ENCODE data around the gene DNM3. TPM values are rescaled to one million over a fixed set of nuclear protein-coding genes. Genes with fewer than 3 reads are reported as not detected.

DNM3 gene
- total RNA-seq, 1 experiment from 2014 or later = 2.7 TPM

DNA sequence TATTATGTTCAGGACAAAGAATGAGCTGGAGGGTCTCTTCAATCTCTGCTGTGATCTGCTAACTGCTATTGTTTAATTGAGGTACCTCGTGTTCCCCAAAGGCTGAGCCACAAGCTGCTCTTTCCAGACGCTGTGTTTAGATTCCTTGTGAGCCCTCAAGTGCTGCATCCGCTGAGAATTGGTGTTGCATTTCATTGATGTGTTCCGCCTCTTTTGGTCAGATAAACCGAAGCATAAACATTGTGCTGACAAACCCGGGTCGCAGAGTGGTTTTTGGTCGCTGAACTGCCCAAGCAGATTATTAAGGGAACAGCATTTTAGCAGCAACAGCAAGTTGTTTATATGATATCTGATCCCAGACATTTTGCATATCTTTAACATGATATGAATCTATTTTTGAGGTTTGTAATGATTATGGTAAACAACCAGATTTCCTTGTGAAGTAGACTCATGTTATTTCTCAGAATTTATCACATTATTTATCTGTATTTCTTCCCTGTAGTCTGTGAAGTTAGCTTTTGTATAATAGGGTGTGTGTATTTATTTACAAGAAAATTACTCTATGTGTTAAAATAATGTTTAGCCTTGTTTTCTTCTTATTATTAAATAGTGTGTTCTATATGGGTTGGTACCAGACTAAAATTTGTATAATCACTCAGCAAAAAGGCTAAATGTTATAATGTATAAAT, 362.0 kb downstream of the DNM3 start:
- no peak overlapping the region for H3K9ac ChIP-seq (ENCODE audit: extremely low read depth, insufficient read length, low read length)
- H3K4me1 ChIP-seq (ENCODE audit: insufficient read depth, low read length) = no peaks in the 10 kb centered on the region
- no peaks in the 10 kb centered on the region for H3K9me3 ChIP-seq (ENCODE audit: control insufficient read depth, low read depth, low read length)
- no peak overlapping the region for H2AFZ ChIP-seq (ENCODE audit: low read length)
- no peak for TF ChIP-seq CTCF (conservative IDR thresholded peaks at IDR 0.05)
- Mint-ChIP-seq H3K9me3 (peaks cover 14 to 15% of the 10 kb centered on the region in 2 experiments), H3K27me3 (ENCODE audit: low read depth) (no peaks in the 10 kb centered on the region), H3K4me3 (no peak overlapping the region), H3K36me3 (ENCODE audit: insufficient read depth in 1 of 3, low read depth in 3 of 3) (peaks cover 4 to 14% (median 14%) of the 10 kb centered on the region in 3 experiments), H3K4me1 (no peaks in the 10 kb centered on the region), H3K27ac (no peak overlapping the region)
- H3T11ph ChIP-seq (ENCODE audit: low read length) = no peak overlapping the region
- no peaks in the 10 kb centered on the region for H3K27me3 ChIP-seq (ENCODE audit: insufficient read depth, low read length)
- no peak overlapping the region for H3K27ac ChIP-seq (ENCODE audit: insufficient read length, low read depth, low read length)
- H3K56ac ChIP-seq (ENCODE audit: insufficient read length, low read depth, low read length) = no peak overlapping the region
- H3K4ac ChIP-seq (ENCODE audit: low read depth, low read length) = no peak overlapping the region
- no peak overlapping the region for H3K23ac ChIP-seq (ENCODE audit: insufficient read length, low read depth, low read length)
- H4K8ac ChIP-seq (replicated peaks; ENCODE audit: insufficient read length, low read depth, low read length) = no peak overlapping the region
- whole genome bisulfite sequencing (ENCODE audit: extremely low coverage, insufficient read length, low lambda C conversion rate) = no CpG with 5 or more reads among the region's 8 CpGs
- no peak overlapping the region for H2BK20ac ChIP-seq (ENCODE audit: low read depth, low read length, poor library complexity, severe bottlenecking)
- H4K5ac ChIP-seq (ENCODE audit: insufficient read length, low read depth, low read length) = no peak overlapping the region
- no peak overlapping the region for H2BK120ac ChIP-seq (ENCODE audit: low read depth, low read length, poor library complexity, severe bottlenecking)
- no peak overlapping the region for H3K18ac ChIP-seq (ENCODE audit: insufficient read length, low read depth, low read length)
- no peak overlapping the region for H2BK15ac ChIP-seq (ENCODE audit: low read depth, low read length)
- H3K23me2 ChIP-seq (ENCODE audit: insufficient read length, low read depth, low read length, poor library complexity, severe bottlenecking) = no peaks in the 10 kb centered on the region
- no peak for DNase-seq
- H3K79me2 ChIP-seq (ENCODE audit: insufficient read depth, low read length) = no peaks in the 10 kb centered on the region
- no peak overlapping the region for H2BK5ac ChIP-seq (ENCODE audit: insufficient read length, low read length)
- H2BK12ac ChIP-seq (ENCODE audit: insufficient read length, low read depth, low read length) = no peak overlapping the region
- H3K4me2 ChIP-seq (ENCODE audit: insufficient read depth, insufficient read length, low read length) = no peak overlapping the region
- H2AK5ac ChIP-seq (ENCODE audit: insufficient read length, low read length) = no peak overlapping the region
- H4K20me1 ChIP-seq (ENCODE audit: control insufficient read depth, insufficient read depth, insufficient read length) = no peaks in the 10 kb centered on the region
- H4K91ac ChIP-seq (ENCODE audit: insufficient read length, low read depth, low read length) = no peak overlapping the region
- H3K14ac ChIP-seq (ENCODE audit: insufficient read depth, low read length) = no peak overlapping the region
- no peaks in the 10 kb centered on the region for H3K79me1 ChIP-seq (ENCODE audit: insufficient read depth, low read depth, low read length, poor library complexity, severe bottlenecking)
